ENCODE data around the gene GSDME.

DNA sequence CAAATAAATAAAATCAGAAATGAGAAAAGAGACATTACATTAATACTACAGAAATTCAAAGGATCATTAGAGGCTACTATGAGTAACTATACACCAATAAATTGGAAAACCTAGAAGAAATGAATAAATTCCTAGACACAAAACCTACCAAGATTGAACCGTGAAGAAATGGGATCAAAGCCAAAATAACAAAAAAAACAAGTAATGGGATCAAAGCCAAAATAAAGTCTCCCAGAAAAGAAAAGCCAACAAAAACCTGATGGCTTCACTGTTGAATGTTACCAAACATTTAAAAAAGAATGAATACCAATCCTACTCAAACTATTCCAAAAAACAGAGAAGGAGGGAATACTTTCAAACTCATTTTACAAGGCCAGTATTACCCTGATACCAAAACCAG is 20.0 kb downstream of the GSDME start:
- TF ChIP-seq, protein P1, sequence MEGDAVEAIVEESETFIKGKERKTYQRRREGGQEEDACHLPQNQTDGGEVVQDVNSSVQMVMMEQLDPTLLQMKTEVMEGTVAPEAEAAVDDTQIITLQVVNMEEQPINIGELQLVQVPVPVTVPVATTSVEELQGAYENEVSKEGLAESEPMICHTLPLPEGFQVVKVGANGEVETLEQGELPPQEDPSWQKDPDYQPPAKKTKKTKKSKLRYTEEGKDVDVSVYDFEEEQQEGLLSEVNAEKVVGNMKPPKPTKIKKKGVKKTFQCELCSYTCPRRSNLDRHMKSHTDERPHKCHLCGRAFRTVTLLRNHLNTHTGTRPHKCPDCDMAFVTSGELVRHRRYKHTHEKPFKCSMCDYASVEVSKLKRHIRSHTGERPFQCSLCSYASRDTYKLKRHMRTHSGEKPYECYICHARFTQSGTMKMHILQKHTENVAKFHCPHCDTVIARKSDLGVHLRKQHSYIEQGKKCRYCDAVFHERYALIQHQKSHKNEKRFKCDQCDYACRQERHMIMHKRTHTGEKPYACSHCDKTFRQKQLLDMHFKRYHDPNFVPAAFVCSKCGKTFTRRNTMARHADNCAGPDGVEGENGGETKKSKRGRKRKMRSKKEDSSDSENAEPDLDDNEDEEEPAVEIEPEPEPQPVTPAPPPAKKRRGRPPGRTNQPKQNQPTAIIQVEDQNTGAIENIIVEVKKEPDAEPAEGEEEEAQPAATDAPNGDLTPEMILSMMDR (IDR thresholded peaks at IDR 0.05; ENCODE audit: low read length), result no peak
- no peak for TF ChIP-seq EZH2phosphoT487 (IDR thresholded peaks at IDR 0.05; ENCODE audit: low read length)
- no peak for TF ChIP-seq EZH2 (optimal IDR thresholded peaks at IDR 0.05; ENCODE audit: low read depth, low read length)

Data from MM.1S (cell line).